Activated CD4-positive, alpha-beta T cell treated with anti-CD3 and anti-CD28 coated beads, Interleukin-2, Interleukin-6, amounts not matched to agents 100 ng/mL and 50 ng/mL, durations not matched to agents 16 hours and 8 hours (primary cell): ENCODE measurements around the gene CLIC5.

ENCODE experiments used
- DNase-seq: peaks from one replicate; pipeline ENCODE4 v3.0.0-alpha.2; 2020

Gene CLIC5

GRCh38 chr6:46015119-46015968 is at the start of gene CLIC5:
Gene CLIC5, minus strand, starts transcription at chr6:46015860. Its CDS starts 318 bp downstream, at chr6:46015542.
- DNase-seq: peak; percentile 19

DNA sequence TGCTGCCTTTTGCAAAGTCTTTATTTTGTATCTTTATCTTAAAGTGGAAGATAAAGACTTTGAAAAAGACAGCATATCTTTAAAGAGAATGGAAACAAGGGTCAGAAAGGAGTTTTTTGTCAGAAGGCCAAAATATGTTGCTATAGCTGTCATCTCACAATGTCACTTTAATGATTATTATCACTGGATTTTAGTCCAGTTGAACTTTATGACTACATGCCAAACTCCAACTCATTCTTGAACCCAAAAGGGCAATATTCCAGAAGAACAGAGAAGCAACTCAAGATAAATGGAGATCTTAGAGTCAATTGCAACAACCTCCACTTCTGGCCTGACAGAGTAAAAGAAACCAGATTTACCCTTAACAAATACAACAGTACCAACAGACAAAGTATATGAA is 47.3 kb upstream of the CLIC5 start:
- DNase-seq: no peak

DNA sequence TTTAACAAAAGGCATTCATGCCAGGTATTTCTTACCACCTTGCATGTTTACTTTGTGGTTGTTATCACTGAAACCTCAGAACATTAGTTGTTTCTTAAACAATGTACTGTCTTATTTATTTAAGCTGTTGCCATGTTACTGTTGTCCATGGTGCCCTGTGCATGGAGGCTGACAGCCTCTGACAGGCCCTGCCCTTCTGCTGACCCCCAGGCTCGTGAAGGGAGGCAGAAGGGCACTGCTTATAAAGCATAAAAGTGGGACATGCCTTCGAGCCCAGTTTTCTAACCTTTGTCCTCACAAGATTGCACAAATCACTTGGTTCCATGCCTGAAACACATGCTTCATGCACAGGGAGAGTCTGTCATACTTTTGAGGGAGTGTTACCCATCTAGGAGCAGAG is 46.7 kb upstream of the CLIC5 start:
- DNase-seq: no peak

DNA sequence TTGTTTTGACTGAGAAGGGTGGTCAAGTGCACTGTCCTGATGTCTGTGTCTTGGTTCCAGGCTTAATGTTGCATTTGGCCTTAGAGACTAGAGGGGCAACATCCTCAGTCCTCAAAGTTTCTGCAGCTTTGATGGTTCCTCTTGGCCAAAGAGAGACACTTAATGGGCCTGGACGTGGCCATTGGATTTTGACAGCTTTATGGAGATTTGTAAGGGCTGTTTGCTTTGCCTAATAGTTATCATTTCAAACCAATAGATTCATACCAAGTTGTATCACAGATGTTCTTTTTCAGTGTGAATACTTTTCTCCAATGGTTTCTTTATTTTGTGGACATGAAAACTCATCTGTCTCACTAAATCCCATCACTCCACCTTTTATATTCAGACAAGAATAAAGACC is 45.8 kb upstream of the CLIC5 start:
- DNase-seq: no peak

DNA sequence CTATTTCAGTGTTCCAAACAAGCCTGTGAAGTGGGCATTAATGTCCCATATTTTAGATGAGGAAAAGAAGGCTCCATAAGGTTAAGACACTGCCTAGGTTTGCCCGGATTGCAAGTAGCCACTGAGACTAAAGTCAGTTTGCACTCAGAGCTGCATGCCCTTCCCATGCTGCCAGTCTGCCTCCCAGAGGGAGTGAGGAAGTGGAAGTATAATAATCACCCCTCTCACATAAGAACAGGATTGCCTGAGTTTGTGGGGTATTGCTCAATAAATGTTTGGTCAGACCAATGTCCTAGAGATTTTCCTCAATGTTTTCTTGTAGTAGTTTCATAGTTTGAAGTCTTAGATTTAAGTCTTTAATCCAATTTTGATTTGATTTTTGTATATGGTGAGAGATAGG is 43.9 kb upstream of the CLIC5 start:
- no peak for DNase-seq

- DNase-seq: no peak
These were observed 43.3 kb upstream of the CLIC5 start for GRCh38 chr6:46058951-46059350.

DNA sequence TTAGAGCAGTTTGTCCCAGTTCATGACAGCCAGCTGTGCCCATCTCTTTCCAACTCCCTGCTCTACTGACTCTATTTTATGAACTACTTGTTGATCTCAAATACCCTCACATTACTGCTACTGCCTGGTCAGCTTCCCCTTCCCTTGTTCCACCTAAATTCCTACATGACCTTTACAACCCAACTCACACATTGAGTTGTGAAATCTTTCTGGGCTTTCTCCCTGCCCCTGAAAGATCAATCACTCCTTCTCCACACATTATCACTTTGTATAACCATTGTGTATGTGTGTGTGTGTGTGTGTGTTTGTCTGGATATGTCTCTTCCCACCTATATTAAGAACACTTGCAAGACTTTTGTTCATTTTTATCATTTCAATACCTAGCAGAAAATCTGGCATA is 42.1 kb upstream of the CLIC5 start:
- DNase-seq: no peak

- DNase-seq: no peak
These were observed 41.4 kb upstream of the CLIC5 start for GRCh38 chr6:46056906-46057529.

DNA sequence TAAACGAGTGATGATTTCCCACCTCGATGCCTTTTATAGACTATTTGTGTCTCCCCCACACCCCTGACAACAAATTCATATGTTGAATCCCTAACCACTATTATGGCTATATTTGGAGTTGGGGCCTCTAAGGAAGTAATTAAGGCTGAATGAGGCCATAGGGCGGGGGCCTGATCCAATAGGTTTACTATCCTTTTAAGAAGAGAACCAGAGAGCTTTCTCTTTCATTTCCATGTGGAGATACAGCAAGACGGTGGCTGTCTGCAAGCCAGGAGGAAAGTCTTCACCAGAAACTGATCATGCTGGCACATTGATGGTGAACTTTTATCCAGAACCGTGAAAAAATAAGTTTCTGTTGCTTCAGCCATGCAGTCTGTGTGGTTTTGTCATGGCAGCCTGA is 38.9 kb upstream of the CLIC5 start:
- no peak for DNase-seq

DNA sequence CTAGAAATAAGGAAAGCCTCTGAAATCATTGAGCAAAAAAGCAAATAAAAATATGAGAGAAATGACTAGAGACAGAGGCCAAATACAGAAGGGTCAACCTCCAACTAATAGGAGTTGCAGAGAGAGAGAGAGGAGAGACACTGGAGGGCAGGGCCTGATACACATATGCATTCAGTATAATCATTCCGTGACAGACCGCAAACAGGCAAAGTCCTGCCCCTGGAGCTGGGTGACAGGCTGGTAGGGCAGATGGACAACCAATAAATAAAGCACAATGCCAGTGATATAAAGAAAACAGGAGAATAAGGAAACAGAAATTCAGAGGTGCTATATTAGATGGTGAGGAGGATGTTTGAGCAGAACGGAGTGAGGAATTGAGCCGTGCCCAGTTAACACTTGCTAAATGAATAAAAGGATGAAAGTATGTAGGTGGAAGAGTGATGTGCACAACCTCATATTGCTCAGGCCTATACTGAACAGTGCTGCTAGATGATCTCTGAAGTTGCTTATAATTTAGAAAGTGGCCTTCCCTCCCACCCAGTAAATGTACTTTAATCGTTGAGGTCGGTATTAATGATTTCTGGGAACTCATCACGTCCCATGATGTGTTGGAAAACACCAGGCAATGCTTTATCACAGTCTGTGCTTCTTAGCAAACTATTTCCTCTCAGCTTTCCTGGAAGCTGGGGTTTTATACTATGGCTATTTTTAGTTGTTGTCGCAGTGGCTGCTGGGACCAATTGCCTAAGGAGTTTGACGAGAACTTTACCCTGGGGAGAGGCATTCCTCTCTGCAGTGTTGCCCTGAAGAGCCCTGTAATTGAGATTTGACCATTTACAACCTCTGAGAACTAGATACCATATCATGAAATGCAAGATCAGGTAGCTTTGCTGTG is 37.6 kb upstream of the CLIC5 start:
- DNase-seq: peak; percentile 13

DNA sequence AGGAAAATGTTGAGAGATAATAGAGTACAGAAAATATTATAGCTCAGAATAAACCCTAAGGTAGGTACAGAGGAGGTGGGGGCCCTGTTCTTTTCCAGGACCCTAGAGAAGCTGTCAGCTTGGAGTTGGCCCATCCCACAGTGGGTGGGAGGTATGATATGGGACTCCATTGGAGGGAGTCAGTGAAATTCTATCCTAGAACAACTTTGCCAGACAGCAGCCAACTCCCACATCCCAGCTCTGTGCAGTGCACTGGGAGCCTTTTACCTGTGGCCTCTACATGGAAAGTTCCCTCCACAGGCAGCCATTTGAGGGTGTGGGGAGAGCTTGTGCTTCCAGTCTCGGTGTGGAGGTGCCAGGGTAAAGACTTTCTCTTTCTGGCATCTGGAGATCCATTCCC is 36.8 kb upstream of the CLIC5 start:
- DNase-seq: no peak

DNA sequence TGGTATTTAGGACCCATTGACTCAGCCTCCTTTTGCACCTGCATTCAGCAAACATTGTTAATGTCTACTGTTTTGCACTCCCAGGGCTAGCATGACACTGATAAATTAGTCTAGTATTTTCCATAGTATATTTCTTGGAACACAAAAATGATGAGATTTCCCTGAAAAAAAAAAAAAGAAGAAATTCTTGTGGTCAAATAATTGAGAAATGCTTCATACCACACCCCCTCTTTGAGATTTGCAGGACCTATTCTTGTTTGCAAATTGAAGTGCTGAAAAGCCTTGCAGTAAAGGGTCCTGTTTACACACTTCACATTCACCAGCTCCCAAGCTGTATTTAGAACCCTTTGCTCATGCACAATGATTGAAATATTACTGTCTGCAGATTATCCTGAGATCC is 36.3 kb upstream of the CLIC5 start:
- no peak for DNase-seq

DNA sequence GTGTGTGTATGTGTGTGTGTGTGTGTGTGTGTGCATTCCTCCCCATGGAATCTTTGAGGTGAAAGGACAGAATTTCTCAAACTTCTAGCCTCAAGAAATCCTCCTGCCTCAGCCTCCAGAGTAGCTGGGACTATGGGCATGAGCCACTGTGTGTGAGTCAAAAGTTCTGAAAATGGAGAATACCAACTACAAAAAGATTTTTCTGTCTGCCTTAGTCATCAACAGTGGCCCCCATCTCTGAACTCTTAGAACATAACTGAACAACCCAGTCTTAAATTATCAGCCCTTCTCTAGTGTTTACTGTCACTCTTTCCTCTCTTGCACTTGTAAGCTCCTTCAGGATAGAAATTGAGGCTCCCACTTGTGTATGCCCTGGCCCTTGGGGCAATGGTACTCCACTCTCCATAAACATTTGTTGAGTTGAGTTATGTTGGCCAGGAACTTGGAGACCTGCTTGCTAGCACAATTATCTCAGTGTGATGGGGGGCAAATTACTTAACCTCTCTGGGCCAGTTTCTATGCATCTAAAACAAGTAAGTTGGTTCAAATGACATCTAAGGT is 35.3 kb upstream of the CLIC5 start:
- no peak for DNase-seq

DNA sequence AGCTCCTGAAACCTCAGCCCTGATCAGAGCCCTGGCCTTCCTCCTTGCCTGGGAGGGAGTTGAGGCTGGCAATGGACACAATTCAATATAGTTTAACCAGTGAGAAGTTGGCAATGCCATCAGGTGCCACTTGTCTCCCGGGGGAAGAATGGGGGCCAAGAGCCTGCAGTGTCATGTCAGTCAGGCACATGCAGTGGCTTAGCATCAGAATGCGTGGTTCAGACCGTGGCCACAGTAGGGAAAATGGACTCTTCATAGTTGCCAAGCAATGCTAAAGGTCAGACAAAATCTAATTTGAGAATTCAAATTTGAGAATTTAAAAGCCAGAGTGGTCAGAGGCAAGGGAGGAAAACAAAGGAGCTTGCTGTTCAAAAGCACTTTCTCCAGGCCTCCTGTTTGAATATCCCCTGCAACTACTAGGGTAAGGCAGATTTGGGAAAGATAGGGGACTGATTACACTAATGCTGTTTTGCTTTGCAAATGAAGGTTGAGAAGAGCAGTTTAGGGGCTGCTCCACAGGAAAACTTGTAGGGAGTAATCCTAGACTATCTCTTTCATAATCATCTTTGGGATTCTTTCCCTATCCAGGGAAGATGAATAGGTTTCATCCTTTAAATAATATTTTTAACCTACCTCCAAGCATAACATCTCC is 33.1 kb upstream of the CLIC5 start:
- DNase-seq: no peak

DNA sequence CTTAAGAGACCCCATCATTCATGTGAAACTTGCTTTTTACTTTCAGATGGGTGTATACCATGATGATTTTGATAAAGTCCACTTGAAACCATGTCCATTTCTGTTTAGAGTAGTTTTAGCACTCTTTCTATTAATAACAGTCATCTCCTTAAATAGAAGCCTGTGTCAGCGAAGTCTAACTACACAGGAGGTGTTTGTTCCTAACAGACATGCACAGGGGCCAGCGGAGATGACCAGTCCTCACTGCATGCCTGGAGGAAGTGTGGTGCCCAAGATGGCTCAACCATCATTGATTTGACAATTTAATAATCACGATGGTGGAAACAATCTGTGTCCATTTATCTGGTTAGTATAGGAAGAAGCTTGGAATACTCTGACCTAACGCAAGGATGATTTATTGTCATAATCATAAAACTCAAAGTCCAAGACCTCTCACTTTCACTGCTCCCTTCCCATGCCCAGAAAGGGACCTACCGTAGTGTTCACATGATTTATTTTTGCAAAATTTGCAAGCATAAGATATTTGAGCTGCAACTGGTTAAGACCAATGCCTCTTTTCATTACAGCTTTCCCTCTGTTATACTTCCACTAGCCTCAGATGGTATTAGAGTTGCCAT is 31.0 kb upstream of the CLIC5 start:
- no peak for DNase-seq

DNA sequence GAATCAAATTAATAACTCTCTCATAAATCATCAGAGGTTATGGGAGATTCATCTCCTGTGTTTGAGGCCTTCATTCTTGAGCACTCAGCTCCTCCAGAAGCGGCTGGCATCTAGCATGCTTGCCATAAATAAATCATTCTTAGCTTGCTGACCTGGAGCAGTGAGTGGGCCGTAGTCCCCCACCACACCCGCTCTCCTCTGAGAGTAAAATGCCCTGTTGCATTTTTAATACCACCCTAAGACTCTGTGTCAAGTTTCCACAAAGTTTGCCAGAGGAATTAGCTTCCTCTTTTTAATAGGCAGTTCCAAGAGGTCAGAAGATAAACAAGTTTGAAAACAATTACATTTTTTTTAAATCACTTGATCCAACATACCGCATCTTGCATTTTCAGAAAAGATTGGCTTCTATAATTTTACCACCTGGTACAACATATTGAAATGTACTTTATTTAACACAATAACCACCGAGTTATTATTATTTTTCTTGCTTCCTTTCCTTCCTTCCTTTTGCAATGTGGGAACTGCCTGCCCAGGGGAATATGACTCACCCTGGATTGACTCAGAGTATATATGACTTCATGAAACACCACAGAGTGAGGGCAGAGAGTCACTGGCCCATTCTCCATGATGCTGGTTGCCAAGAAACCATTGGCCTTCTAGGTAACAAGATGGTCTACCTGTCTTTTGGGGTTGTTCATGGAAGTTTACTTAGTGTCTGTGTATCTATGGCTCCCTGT is 29.4 kb upstream of the CLIC5 start:
- DNase-seq: peak; percentile 42

GRCh38 chr6:46042355-46042999 is 26.8 kb upstream of the CLIC5 start:
- DNase-seq: peak; percentile 47

DNA sequence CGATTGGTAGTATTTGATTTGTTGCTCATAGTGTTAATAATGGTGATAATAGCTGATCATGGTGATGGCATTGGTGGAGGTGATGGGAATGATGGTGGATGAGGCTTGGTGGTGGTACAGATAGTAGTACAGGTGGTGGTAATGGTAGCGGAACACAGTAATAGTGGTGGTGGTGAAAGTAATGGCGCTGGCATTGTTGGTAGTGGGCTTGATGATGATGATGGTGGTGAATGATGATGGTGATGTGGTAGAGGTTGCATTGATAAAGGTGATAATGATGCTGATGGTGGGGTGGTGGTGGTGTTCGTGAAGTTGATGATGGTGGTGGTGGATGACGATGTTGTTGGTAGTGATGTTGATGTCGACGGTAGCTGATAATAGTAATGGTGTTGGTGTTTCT is 24.6 kb upstream of the CLIC5 start:
- no peak for DNase-seq

DNA sequence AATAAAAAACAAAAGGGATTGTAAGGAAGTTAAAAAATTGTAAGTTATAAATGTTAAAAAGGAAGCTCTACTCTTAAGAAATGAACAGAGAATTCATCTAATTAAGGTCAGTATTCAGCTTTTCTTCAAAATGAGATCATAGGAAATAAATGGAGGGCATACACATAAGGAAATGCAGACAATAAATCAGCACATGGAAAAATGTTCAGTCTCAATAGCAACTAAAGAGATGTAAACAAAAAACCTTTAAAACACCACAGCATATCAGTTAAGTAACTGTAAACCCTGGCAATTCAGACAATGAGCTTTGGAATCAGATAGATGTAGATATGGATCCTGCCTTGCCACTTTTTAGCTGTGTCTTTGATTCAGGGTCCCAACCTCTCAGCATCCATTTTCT is 24.0 kb upstream of the CLIC5 start:
- DNase-seq: no peak

DNA sequence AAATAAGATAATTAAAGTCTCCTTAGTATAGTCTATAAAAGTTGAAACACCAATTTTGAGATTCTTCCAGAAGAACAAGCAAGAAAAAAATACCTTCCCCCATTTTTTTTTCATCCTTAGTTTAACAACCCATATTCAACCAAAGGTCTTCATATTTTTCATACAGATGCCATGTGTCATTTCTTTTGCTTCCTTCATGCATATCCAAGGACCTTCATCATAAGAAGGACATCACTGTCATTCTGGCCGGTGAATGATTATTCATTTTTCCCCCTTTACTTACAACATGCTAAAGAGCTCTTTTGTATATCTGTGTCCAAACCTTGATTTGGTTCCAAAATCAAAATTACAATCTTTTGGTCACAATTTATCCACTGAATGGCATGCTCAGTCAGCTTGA is 21.3 kb upstream of the CLIC5 start:
- no peak for DNase-seq

- no peak for DNase-seq
These were observed 19.6 kb upstream of the CLIC5 start for GRCh38 chr6:46035242-46035641.
